A673 (cell line): Measurements from ENCODE around the gene GLI2. TPM values are rescaled to one million over a fixed set of nuclear protein-coding genes. Genes with fewer than 3 reads are reported as not detected.
A peak's percentile ranks its signal among the peaks of the same experiment; 100 is the strongest.

ENCODE experiments used
- BruUV-seq: library from RNA; stranded (reverse); fragments of 400-500 nt; replicated peaks from 2 replicates; lab custom pipeline; 2021; lab: Mats Ljungman, UMichigan
- CTCF ChIA-PET: fragments of 300-600 bp; sonication (Branson Sonifier 250); formaldehyde crosslinking; loops from one replicate; lab custom pipeline; 2022; ENCODE audit warnings: antibody characterized with exemption; lab: Charles Lee
- POLR2A ChIA-PET: fragments of 300-600 bp; sonication (Branson Sonifier 250); formaldehyde crosslinking; loops from one replicate; lab custom pipeline; 2022; ENCODE audit warnings: antibody characterized with exemption; ENCODE audit not compliant: low non-redundant PET; lab: Charles Lee
- DNase-seq: peaks from one replicate; pipeline ENCODE4 v3.0.0-alpha.2; 2015; ENCODE audit warnings: low spot score
- H3K27ac ChIP-seq: fragments of 200-600 bp; sonication (generic); 2 replicates; pipeline ENCODE4 v1.5.1; 2016; ENCODE audit warnings: mixed run types, low read depth, mild to moderate bottlenecking, mixed read lengths, antibody characterized with exemption, low read length; ENCODE audit not compliant: poor library complexity, severe bottlenecking
- H3K27me3 ChIP-seq: fragments of 200-600 bp; sonication (generic); replicated peaks from 2 replicates; pipeline ENCODE4 v1.6.1; 2017; ENCODE audit warnings: mixed run types, low read depth, mild to moderate bottlenecking, mixed read lengths, antibody characterized with exemption, low read length; ENCODE audit not compliant: insufficient read depth, poor library complexity
- H3K36me3 ChIP-seq: fragments of 200-600 bp; sonication (generic); 2 replicates; pipeline ENCODE4 v1.6.1; 2016; ENCODE audit warnings: mixed run types, mild to moderate bottlenecking, mixed read lengths, antibody characterized with exemption, low read length; ENCODE audit not compliant: insufficient read depth, poor library complexity, severe bottlenecking
- H3K4me1 ChIP-seq: fragments of 200-600 bp; sonication (generic); 2 replicates; pipeline ENCODE4 v1.6.1; 2017; ENCODE audit warnings: mixed run types, mild to moderate bottlenecking, mixed read lengths, antibody characterized with exemption, low read length; ENCODE audit not compliant: insufficient read depth, poor library complexity, severe bottlenecking
- H3K4me3 ChIP-seq: fragments of 200-600 bp; sonication (generic); 2 replicates; pipeline ENCODE4 v1.5.1; 2016; ENCODE audit warnings: low read depth, mixed run types, mild to moderate bottlenecking, mixed read lengths, low read length; ENCODE audit not compliant: poor library complexity, severe bottlenecking
- H3K9me3 ChIP-seq: fragments of 200-600 bp; sonication (generic); 2 replicates; pipeline ENCODE4 v1.6.1; 2016; ENCODE audit warnings: mixed run types, low read depth, mild to moderate bottlenecking, mixed read lengths, antibody characterized with exemption, low read length; ENCODE audit not compliant: poor library complexity, severe bottlenecking
- CTCF ChIP-seq: fragments of 300-800, 200-600 bp; sonication (generic); conservative IDR thresholded peaks from 2 replicates; pipeline ENCODE4 v1.5.1; 2017; ENCODE audit warnings: low read depth, mild to moderate bottlenecking, antibody characterized with exemption, low read length, moderate library complexity, mixed read lengths
- EZH2 ChIP-seq: fragments of 200-600 bp; sonication (generic); IDR thresholded peaks from 2 replicates; pipeline ENCODE4 v1.6.1; 2017; ENCODE audit warnings: borderline replicate concordance, low read depth, mild to moderate bottlenecking, mixed read lengths, antibody characterized with exemption, low read length; ENCODE audit not compliant: poor library complexity, severe bottlenecking
- intact Hi-C: fragments of 100-400 bp; cut with micrococcal nuclease; formaldehyde crosslinking; loops from one replicate; pipeline ENCODE4 v1.10.0; 2022; ENCODE audit not compliant: unreplicated experiment
- total RNA-seq: library from RNA; stranded (reverse); gene quantifications from 2 replicates; pipeline ENCODE4 v1.2.3, GENCODE V29; 2021

Gene GLI2
- total RNA-seq, 1 experiment from 2014 or later, result 8.1 TPM

GRCh38 chr2:120739438-120740090 is 3.9 kb downstream of the GLI2 start:
- TF ChIP-seq CTCF (no peak), EZH2 (no peak)
- no peak for DNase-seq
- H3K9me3 ChIP-seq, result no peaks in the 10 kb centered on the region
- no TSS peak for BruUV-seq
- no peaks in the 10 kb centered on the region for H3K36me3 ChIP-seq
- POLR2A ChIA-PET, result no interaction called here
- peak overlapping the region; percentile 54 for H3K27ac ChIP-seq
- no peaks in the 10 kb centered on the region for H3K27me3 ChIP-seq
- CTCF ChIA-PET, result no interaction called here
- intact Hi-C loops, result loop anchor here (10.0 kb wide), 1 partner anchor 195 kb away; no protein-coding TSS in a partner anchor
- no peak overlapping the region for H3K4me3 ChIP-seq
- H3K4me1 ChIP-seq, result peaks cover 45% of the 10 kb centered on the region

DNA sequence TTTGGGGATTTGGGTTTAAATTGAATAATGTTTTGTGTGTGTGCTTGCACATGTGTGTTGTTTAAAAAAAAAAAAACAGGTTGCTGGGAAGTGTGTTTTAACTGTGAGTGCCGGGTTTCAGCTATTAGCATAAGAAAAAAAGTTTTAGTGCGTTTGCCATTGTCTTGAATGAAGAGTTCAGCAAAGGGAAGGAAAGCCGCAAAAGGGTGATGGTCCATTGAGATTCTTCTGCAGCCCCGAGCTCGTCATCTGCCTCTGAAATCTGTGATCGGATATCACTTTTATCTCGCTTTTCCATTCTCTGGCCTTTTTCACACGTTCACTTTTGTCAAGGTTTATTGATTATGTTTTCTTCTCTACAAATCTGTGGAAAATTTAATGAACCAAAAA is 4.7 kb downstream of the GLI2 start:
- Histone ChIP-seq H3K4me3 (no peak overlapping the region), H3K9me3 (no peaks in the 10 kb centered on the region), H3K4me1 (peaks cover 45% of the 10 kb centered on the region), H3K27ac (peak overlapping the region; percentile 46), H3K36me3 (no peaks in the 10 kb centered on the region), H3K27me3 (no peaks in the 10 kb centered on the region)
- POLR2A ChIA-PET, result no interaction called here
- intact Hi-C loops, result no loop called here
- no peak for DNase-seq
- TF ChIP-seq CTCF (no peak), EZH2 (no peak)
- CTCF ChIA-PET, result no interaction called here
- BruUV-seq, result no TSS peak

DNA sequence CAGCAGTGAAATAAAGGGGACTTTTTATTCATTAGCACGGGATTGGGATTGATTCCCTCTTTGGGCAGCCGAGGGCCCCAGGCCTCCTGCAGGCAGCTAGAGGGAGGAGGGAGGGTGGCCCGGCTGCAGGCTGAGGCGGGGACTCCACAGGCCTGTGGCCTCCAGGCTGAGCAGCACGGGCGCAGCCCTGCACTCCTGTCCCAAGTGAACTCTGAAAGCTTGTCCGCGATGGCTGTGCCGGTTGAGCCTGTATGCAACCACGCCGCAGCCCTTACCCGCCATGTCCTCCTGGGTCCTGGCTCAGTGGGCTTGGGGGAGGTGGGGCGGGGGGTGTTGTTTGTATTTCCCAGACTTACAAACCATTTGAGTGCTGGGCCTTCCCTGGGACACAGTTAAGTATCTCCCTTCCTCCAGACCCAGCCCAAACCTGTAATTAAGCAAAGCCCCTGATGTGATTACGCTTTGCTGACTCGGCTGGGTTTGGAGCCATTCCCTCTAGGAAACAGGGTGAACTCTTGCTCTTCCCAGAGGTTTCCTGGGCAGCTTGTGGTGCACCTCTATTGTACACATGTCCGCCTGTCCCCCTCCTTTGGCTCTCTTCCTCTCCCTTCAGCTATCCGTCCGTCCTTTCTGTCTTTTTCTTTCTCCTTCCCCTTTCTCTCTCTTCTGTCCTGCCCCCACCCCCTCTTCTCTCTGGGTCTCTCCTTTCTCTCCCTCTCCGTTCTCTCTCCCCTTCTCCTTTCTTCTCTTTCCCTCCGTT is 5.3 kb downstream of the GLI2 start:
- H3K9me3 ChIP-seq, result no peaks in the 10 kb centered on the region
- no peaks in the 10 kb centered on the region for H3K27me3 ChIP-seq
- peak overlapping the region; percentile 46 for H3K27ac ChIP-seq
- no peaks in the 10 kb centered on the region for H3K36me3 ChIP-seq
- ChIA-PET POLR2A (no interaction called here), CTCF (no interaction called here)
- peak; percentile 31 for DNase-seq
- H3K4me3 ChIP-seq, result peak overlapping the region; percentile 28
- no peak for TF ChIP-seq EZH2
- no peak for TF ChIP-seq CTCF
- intact Hi-C loops, result no loop called here
- no TSS peak for BruUV-seq
- peaks cover 45% of the 10 kb centered on the region for H3K4me1 ChIP-seq
